Right renal cortex interstitium (tissue), 3 donors: ENCODE data around the gene TRIM7. TPM values are rescaled to one million over a fixed set of nuclear protein-coding genes. Genes with fewer than 3 reads are reported as not detected.
"Not testable (repeated sequence)": the region's sequence is repeated elsewhere in the genome, so short reads cannot be mapped to it uniquely, and the experiment has no call there.

Experiments
- DNase-seq, 3 donors: peaks; one replicate each; pipeline ENCODE4 v3.0.0-alpha.2; 2013; ENCODE audit warnings: low read depth in 3 of 3, low spot score in 2 of 3
- polyA plus RNA-seq, 3 donors: library from polyadenylated mRNA; unstranded; fragments of 120-200 nt; gene quantifications; one replicate each; pipeline ENCODE4 v1.2.1, GENCODE V29; 2013; ENCODE audit not compliant: insufficient read length in 3 of 3

TRIM7 gene
- polyA plus RNA-seq, 3 donors: 0.13 to 0.31 (median 0.29) TPM

DNA sequence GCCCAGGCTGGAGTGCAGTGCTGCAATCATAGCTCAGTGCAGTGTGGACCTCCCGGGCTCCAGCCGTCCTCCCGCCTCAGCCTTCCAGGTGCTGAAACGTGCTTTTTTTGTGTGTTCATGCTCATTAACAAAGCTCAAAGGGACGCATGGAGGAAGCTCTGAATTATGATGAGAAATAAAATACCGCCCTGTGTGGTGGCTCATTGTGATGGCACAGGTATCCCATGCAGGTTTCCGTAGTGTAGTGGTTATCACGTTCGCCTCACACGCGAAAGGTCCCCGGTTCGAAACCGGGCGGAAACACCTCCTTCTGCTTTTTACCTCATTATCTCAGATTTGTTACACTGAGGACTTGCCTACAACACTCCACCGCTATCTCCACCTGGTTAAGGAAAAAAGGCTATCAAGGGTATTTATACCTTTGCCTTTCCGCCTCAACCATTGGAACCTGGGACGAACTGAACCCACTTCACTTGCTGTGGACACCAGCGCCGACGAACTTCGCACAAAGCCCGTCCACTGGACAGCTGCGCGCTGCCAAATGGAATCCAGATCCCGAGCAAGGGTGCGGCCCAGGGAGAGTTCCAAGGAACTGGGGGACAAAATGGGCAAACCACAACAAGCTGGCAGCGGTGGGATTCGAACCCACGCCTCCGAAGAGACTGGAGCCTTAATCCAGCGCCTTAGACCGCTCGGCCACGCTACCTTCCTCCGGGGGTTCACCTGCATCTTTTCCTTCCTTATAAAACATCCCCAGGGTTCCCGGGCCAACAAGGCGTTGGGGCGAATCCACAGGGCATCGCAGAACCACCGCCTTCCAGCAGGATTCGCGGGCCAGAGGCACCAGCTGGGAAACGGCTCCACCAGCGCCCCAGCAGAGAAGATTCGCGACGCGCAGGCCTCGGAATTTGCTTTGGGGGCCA lies 31.3 kb downstream of the TRIM7 start:
- DNase-seq: no peak

DNA sequence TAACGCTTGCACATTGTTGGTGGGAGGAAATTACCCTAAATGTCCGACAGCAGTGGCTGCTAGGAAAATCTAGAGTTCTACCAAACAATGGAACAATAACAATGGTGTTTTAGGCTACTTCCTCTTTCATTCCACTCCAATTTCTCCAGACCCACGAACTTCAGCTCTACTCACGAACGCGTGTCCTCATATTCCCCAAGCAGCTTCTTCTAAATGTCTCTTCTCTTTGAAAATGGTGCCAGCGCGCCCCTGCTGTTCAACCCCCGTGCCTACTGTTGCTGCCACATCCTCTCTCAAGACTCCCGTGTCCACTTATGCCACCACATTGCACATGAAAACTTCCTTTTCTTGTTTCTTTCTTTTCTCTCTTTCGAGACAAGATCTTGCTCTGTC lies 32.0 kb downstream of the TRIM7 start:
- DNase-seq: no peak

DNA sequence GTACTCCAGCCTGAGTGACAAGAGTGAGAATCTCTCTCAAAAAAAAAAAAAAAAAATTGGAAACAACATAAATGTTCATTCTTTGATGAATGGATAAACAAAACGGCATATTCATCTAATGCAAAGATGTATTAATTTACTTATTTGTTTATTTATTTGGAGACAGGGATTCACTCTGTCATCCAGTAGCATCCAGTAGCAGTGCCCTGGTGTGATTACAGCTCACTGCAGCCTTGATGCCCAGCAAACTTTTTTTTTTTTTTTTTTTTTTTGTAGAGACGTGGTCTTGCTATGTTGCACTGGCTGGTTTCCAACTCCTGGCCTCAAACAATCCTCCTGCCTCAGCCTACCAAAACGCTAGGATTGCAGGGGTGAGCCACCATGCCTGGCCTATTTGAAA lies 33.2 kb downstream of the TRIM7 start:
- no peak for DNase-seq

DNA sequence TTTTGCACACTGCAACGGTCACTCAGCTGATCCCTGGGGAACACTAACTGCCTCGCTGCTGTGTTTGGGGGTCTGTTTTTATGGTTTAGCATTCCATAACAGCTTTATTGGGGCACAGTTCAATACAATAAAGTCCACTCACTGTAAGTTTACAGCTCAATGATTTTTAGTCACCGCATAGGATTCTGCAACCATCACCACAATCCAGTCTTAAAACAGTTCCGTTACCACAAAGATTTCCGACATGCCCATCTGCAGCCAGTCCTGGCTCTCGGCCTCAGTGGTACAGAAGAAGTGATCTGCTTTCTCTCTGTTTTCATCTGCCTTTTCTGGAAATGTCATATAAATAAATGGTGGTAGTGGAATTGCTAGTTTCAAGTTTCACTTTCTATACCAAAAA lies 34.0 kb downstream of the TRIM7 start:
- DNase-seq: no peak

DNA sequence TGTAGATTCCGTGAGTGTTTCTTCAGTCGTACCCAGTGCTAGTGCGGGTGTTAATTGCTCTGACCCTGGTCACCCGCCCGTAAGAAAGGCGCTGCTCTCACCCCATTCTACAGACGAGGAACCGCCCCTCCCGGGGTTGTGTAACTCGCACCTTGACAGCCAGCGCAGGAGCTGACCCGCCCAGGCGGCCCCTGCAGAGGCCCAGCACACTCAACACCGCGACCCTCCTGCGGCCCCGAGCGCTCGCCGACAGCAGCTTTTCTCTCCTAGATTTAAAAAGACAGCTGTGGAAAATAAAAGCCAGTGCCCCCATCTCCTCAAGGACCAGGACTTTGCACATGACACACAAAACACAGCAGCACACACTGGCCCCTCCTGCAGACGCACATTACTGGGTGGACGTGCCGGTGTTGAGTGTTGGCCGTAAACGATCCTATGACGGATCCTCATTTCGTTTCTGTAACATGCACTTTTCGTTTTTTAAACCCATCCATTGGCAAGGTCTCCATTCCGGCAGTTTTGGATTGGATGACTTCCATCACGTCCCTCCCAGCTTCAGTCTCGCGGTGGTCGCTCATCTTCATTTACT lies 34.7 kb downstream of the TRIM7 start:
- no peak for DNase-seq

DNA sequence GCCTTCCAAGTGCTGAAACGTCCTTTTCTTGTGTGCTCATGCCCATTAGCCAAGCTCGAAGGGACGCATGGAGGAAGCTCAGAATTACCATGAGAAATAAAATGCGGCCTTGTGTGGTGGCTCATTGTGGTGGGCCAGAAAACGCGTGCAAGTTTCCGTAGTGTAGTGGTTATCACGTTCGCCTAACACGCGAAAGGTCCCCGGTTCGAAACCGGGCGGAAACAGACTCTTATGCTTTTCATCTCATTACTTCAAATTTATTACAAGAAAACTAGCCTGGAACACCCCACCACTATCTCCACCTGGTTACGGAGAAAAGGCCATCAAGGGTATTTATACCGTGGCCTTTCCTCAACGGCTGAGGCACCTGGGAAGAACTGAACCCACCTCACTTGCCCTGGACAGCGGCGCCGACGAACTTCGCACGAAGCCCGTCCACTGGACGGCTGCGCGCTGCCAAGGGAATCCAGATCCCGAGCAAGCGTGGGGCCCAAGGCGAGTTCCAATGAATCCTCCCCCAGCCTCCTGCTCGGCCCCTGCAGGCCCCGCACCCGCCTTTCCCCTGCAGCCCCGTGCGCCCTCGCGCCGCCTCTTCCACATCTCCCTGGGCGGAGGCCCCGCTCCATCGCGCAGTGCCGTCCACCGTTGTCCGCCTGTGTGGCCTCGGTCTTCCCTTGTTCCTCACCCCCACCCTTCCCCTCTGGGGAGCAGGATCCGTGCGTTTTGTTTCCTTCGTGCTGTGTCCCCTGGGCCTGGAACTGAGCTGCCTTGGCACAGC lies 35.3 kb downstream of the TRIM7 start:
- not testable (repeated sequence) for DNase-seq

DNA sequence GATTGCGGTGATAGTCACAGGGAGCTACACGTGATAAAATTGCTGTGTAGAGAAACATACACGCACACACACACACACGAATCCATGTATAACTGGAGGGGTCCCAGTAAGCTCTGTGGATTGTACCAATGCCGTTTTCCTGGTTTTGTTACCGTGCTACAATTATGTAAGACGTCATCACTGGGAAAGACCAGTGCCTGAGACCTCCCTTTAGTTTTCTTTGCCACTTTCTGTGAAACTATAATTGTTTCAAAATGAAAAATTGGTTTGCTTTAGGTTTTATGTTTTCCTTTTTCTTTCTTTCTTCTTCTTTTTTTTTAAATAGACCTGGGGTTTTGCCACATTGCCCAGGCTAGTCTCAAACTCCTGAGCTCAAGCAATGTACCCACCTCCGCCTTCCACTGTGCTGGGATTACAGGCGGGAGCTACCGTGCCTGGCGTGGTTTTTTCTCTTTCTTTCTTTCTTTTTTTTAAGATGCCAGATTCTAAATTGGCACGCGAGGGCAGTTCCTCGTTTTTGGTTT lies 36.3 kb downstream of the TRIM7 start:
- no peak for DNase-seq

DNA sequence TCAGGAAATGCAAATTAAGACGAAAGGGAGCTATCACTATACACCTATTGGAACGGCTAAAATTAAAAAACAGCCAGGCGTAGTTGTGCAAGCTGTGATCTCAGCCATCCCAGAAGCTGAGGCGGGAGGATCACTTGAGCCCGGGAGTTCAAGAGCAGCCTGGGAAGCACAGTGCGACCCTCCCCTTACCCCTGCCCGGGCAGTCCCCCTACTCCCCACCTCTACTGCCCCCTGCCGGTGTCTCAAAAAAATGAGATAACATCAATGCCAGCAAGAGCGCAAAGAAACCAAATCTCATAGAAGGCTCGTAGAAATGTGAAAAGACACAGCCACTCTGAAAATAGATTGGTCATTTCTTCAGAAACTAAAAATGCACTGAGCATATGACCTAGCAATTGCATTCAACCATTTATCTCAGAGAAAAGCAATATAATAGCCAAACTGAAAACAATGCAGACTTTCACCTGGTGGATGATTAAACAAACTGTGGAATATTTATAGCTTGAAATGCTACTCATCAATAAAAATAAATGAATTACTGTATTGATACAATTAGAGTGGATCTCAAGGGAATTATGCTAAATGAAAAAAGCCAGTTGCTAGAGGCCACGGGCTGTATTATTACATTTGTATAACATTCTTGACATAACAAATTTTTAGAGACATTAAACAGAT lies 37.0 kb downstream of the TRIM7 start:
- no peak for DNase-seq

DNA sequence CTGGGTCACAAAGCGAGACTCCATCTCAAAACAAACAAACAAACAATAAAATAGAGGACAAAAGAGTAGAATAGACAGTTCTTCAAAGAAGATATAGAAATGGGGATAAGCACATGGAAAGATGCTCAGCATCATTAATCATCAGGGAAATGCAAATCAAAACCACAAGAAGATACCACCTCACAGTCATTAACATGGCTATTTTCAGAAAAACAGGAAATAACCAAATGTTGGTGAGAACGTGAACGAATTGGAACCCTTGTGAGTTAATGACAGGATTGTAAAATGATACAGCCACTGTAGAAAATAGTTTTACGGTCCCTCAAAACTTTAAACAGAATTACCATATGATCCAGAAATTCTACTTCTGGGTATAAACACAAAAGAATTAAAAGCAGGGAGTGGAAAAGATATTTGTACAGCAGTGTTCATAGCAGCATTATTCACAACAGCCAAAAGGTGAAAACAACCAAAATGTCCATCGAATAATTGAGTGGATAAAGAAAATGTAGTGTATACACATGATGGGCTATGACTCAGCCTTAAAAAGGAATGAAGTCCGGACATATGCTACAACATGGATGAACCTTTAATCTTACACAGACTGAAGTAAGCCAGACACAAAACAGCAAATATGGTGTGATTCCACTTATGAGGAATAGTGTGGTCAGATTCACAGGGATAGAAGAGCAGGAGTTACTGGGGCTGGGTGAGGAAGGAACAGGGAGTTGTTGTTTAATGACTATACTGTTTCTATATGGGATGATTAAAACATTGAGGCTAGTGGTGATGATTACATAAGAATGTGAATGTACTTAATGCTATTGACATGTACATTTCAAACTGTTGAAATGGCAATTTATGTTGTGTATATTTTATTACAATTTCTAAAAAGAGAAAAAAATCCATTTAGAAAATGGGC lies 37.9 kb downstream of the TRIM7 start:
- no peak for DNase-seq

DNA sequence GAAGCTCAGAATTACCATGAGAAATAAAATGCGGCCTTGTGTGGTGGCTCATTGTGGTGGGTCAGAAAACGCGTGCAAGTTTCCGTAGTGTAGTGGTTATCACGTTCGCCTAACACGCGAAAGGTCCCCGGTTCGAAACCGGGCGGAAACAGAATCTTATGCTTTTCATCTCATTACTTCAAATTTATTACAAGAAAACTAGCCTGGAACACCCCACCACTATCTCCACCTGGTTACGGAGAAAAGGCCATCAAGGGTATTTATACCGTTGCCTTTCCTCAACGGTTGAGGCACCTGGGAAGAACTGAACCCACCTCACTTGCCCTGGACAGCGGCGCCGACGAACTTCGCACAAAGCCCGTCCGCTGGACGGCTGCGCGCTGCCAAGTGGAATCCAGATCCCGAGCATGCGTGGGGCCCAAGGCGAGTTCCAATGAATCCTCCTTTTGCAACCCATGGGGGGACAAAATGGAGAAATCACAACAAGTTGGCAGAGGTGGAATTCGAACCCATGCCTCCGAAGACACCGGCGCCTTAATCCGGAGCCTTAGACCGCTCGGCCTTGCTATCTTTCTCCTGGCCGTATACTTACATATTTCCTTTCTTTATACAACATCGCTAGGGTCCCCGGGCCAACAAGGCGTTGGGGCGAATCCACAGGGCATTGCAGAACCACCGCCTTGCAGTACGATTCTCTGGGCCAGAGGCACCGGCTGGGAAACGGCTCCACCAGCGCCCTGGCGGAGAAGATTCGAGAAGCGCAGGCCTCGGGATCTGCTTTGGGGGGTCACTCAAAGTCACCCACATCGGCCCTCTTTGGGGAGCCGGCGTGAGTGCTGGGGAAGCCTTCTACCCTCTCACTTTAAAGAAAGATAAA lies 40.7 kb downstream of the TRIM7 start:
- no peak for DNase-seq

DNA sequence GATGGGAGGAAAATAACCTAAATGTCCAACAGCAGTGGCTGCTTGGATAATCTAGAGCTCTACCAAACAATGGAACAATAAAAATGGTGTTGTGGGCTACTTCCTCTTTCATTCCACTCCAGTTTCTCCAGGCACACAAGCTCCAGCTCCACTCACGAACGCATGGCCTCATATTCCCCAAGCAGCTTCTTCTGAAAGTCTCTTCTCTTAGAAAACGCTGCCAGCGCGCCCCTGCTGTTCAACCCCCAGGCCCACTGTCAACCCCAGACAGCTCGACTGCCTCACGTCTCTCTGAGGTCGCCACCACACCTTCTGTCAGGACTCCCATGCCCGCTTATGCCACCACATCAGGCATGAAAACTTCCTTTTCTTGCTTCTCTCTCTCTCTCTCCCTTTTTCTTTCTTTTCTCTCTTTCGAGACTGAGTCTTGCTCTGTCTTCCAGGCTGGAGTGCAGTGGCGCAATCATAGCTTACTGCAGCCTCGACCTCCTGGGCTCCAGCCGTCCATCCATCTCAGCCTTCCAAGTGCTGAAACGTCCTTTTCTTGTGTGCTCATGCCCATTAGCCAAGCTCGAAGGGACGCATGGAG lies 41.4 kb downstream of the TRIM7 start:
- DNase-seq: no peak

DNA sequence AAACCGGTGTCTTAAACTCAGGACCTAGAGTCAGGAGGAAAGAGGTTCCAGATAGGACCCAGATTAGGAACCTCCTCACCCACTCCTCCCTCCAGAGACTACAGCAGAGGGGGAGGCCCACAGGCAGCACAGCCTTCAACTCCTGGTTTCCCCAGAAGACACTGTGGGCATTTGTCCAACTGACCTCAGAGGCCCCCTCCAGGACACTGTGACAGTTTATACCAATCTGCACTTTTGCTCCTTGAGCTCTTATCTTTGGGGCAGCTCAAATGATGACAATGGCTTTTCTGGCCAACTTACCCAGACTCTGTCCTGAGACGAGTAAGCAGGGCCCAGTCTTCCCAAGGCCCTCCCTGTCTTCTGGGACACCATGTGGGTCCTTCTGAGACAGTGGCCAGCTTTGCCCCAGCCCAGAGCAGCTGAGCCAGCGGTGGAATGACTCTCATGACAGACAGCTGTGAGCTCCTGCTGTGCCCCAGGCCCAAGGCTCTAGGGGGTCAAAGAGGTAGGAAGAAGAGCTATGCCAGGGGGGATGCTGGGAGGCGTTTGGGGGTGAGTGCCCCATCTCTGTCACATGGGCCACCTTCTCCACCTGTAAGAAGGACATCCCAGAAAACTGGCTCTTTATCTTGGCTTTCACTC lies 43.3 kb downstream of the TRIM7 start:
- no peak for DNase-seq

DNA sequence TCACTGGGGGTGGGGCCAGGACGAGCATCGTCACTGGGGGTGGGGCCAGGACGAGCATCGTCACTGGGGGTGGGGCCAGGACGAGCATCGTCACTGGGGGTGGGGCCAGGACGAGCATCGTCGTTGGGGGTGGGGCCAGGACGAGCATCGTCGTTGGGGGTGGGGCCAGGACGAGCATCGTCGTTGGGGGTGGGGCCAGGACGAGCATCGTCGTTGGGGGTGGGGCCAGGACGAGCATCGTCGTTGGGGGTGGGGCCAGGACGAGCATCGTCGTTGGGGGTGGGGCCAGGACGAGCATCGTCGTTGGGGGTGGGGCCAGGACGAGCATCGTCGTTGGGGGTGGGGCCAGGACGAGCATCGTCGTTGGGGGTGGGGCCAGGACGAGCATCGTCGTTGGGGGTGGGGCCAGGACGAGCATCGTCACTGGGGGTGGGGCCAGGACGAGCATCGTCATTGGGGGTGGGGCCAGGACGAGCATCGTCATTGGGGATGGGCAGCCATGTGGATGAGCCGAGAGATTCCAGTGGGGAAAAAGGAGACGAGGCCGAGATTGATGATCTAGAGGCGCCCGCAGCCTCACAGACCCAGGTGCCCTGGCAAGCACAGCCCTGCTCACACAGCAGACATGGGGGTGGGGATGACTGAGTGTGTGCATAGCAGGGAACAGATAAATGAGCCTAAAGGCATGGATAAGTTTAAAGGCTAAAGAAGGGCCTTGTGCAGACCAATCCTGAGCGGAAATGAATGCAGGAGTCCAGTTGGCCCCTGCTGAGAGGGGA lies 44.1 kb downstream of the TRIM7 start:
- DNase-seq: not testable (repeated sequence)

DNA sequence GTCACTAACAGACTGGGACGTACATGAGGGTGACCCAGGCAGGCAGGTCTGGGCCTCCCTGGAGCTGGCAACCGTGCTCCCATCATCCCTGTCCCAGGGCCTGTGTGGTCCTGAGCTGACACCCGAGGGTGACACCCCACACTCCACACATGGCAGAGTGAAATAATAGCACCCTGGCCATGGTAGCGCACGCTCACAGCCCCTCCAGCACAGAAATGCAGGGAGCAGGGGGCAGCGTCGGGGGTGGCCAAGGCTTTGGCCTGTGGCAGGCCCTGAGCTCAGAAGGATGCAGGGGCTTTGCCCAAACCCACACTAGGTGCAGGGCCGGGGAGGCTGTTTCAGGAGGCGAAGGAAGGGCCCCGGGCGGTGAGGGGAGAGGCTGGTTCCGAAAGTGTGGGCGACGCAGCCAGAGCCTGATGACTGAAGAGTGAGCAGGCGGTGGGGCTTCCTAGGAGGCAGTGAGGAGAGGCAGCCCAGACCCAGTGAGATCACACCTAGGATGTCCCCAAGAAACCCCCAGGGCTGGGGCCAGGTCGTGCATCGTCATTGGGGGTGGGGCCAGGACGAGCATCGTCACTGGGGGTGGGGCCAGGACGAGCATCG lies 44.7 kb downstream of the TRIM7 start:
- DNase-seq: no peak

DNA sequence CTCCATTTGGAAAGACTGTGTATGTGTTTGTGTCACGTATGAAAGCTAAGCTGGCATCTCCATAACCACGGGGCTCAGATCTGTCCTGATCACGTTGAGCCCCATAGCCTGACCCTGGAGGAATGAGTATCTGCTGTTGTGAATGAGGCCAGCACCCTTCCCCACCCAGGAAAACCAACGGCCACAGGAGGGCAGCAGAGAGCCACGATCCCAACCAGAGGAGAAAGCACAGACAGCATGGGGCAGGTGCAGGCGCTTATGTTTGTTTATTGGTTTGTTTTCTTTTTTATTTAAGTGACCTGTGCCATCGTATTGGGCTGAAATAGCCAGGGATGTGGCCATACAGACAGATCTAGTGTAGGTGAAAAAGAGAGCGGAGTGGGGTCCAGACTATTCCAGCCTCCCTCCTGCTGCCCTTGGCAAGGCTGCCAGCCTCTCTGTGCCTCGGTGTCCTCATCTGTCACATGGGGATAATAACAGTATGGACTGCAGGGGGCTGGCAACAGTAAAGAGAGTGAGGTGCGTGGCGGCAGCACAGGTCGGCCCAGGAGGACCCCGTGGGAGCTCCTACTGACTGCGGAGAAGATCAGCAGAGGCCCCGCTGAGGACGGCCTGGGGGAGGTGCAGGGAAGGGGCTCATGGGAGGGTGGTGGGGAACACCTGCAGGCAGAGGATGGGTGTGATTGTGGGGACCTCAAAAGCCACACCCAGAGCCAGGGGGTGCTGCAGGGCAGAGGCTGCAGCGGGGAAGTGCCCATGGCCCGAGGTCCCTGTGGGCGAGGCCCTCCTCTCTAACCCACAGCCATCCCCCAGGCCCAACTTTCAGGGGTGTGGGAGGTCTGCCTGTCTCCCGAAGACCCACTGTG lies 45.5 kb downstream of the TRIM7 start:
- DNase-seq: peak in 2 of 3 donors; percentile 54 to 74

DNA sequence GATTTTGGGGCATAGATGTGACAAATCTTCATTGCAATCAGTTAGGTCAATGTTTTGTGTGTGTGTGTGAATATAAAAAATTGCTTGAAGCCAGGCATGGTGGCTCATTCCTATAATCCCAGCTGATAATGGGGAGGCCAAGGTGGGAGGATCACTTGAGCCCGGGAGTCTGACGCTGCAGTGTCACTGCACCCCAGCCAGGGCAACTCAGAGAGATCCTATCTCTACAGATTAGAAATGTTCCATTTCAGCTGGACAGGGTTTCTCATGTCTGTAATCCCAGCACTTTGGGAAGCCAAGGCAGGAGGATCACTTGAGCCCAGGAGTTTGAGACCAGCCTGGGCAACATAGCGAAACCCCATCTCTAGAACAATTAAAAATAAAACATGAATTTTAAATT lies 46.1 kb downstream of the TRIM7 start:
- no peak for DNase-seq
